ENCODE data around the gene MAP3K8. TPM values are rescaled to one million over a fixed set of nuclear protein-coding genes. Genes with fewer than 3 reads are reported as not detected.

Gene MAP3K8
- total RNA-seq, 1 donor from 2014 or later: 10.4 TPM

- TF ChIP-seq CTCF (IDR thresholded peaks at IDR 0.05; ENCODE audit: insufficient read depth, low read length, poor library complexity, severe bottlenecking): no peak
- DNase-seq (ENCODE audit: low read depth): no peak
- Histone ChIP-seq H3K27me3 (ENCODE audit: control insufficient read depth, insufficient read depth, low read length) (no peaks in the 10 kb centered on the region), H3K4me3 (ENCODE audit: low read depth, low read length) (no peak overlapping the region), H3K36me3 (ENCODE audit: control insufficient read depth, insufficient read depth, low read length) (no peaks in the 10 kb centered on the region)
These were observed 20.9 kb downstream of the MAP3K8 start for GRCh38 chr10:30454744-30455510.

- no peaks in the 10 kb centered on the region for H3K27me3 ChIP-seq (ENCODE audit: control insufficient read depth, insufficient read depth, low read length)
- DNase-seq (ENCODE audit: low read depth): no peak
- no peaks in the 10 kb centered on the region for H3K36me3 ChIP-seq (ENCODE audit: control insufficient read depth, insufficient read depth, low read length)
- H3K4me3 ChIP-seq (ENCODE audit: low read depth, low read length): no peak overlapping the region
- no peak for TF ChIP-seq CTCF (IDR thresholded peaks at IDR 0.05; ENCODE audit: insufficient read depth, low read length, poor library complexity, severe bottlenecking)
These were observed 21.8 kb downstream of the MAP3K8 start for GRCh38 chr10:30455816-30456215.

GRCh38 chr10:30456266-30456665 lies 22.3 kb downstream of the MAP3K8 start:
- no peaks in the 10 kb centered on the region for H3K36me3 ChIP-seq (ENCODE audit: control insufficient read depth, insufficient read depth, low read length)
- no peak for DNase-seq (ENCODE audit: low read depth)
- TF ChIP-seq CTCF (IDR thresholded peaks at IDR 0.05; ENCODE audit: insufficient read depth, low read length, poor library complexity, severe bottlenecking): no peak
- no peaks in the 10 kb centered on the region for H3K27me3 ChIP-seq (ENCODE audit: control insufficient read depth, insufficient read depth, low read length)
- no peak overlapping the region for H3K4me3 ChIP-seq (ENCODE audit: low read depth, low read length)

GRCh38 chr10:30459283-30459682 lies 25.3 kb downstream of the MAP3K8 start:
- no peak for TF ChIP-seq CTCF (IDR thresholded peaks at IDR 0.05; ENCODE audit: insufficient read depth, low read length, poor library complexity, severe bottlenecking)
- no peak for DNase-seq (ENCODE audit: low read depth)
- H3K27me3 ChIP-seq (ENCODE audit: control insufficient read depth, insufficient read depth, low read length): no peaks in the 10 kb centered on the region
- no peaks in the 10 kb centered on the region for H3K36me3 ChIP-seq (ENCODE audit: control insufficient read depth, insufficient read depth, low read length)
- H3K4me3 ChIP-seq (ENCODE audit: low read depth, low read length): no peak overlapping the region

- no peak overlapping the region for H3K4me3 ChIP-seq (ENCODE audit: low read depth, low read length)
- no peak for TF ChIP-seq CTCF (IDR thresholded peaks at IDR 0.05; ENCODE audit: insufficient read depth, low read length, poor library complexity, severe bottlenecking)
- no peaks in the 10 kb centered on the region for H3K27me3 ChIP-seq (ENCODE audit: control insufficient read depth, insufficient read depth, low read length)
- no peak for DNase-seq (ENCODE audit: low read depth)
- H3K36me3 ChIP-seq (ENCODE audit: control insufficient read depth, insufficient read depth, low read length): no peaks in the 10 kb centered on the region
These were observed 26.1 kb downstream of the MAP3K8 start for GRCh38 chr10:30460121-30460520.

- no peak overlapping the region for H3K4me3 ChIP-seq (ENCODE audit: low read depth, low read length)
- no peak for DNase-seq (ENCODE audit: low read depth)
- TF ChIP-seq CTCF (IDR thresholded peaks at IDR 0.05; ENCODE audit: insufficient read depth, low read length, poor library complexity, severe bottlenecking): no peak
- H3K27me3 ChIP-seq (ENCODE audit: control insufficient read depth, insufficient read depth, low read length): no peaks in the 10 kb centered on the region
- H3K36me3 ChIP-seq (ENCODE audit: control insufficient read depth, insufficient read depth, low read length): no peaks in the 10 kb centered on the region
These were observed 28.5 kb downstream of the MAP3K8 start for GRCh38 chr10:30462513-30462912.
